ENCODE measurements around the gene ITGA2. TPM values are rescaled to one million over a fixed set of nuclear protein-coding genes. Genes with fewer than 3 reads are reported as not detected.

Gene ITGA2
- total and polyA plus RNA-seq, 9 of the 15 experiments (the other 6 are each of a cell fraction or from before 2014, with no cell fraction given) = 0.01 to 0.09 (median 0.03) TPM; not detected in 5

DNA sequence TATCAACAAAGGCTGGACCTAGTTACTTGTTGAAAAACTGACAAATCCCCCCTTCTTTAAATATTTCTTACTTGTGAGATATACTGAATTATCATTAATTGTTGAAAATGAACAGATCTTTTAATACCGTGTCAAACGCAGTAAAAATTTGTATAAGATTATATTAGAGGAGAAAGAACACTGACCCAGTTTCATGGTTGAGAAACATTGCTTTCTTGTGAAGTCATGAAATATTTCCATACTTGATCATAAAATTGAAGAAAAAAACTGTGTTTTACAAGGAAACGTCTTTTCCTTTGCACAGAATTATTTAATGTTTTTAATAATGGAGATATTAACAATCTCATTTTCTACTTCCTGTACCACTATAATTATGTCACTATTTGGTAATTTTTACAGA, 74.6 kb downstream of the ITGA2 start:
- CTCF ChIA-PET (ENCODE audit: low intra/inter-chr PET ratio) = no interaction called here
- in situ Hi-C loops (cut with MboI) = no loop called here
- no peak for FAIRE-seq

More for the DNA sequence above, 74.6 kb downstream of the ITGA2 start:
- Histone ChIP-seq H3K79me2 (ENCODE audit: control insufficient read depth, insufficient read depth, low read length) (no peaks in the 10 kb centered on the region), H2AFZ (ENCODE audit: low read depth, low read length) (no peak overlapping the region), H3K9me1 (ENCODE audit: control insufficient read depth, insufficient read depth, low read length) (no peaks in the 10 kb centered on the region), H3K27me3 (ENCODE audit: control insufficient read depth in 2 of 2, insufficient read depth in 2 of 2, low read length in 2 of 2) (peaks cover 0 to 2% of the 10 kb centered on the region in 2 experiments; a peak in 1 of 5 replicates), H3K9ac (ENCODE audit: insufficient read depth in 1 of 2, low read depth in 2 of 2, low read length in 2 of 2) (no peak overlapping the region), H3K36me3 (ENCODE audit: control insufficient read depth, insufficient read depth, low read length) (no peaks in the 10 kb centered on the region), H3K4me3 (no peak overlapping the region), H4K20me1 (replicated peaks; ENCODE audit: control insufficient read depth, insufficient read depth, low read length) (no peaks in the 10 kb centered on the region; the same call in 1 of the 2 replicates), H3K27ac (ENCODE audit: extremely low read depth, low read depth, low read length) (no peak overlapping the region), H3K4me2 (ENCODE audit: insufficient read depth, low read length) (no peak overlapping the region), H3K9me3 (replicated peaks; ENCODE audit: control insufficient read depth, insufficient read depth, low read depth, low read length) (no peaks in the 10 kb centered on the region), H3K4me1 (replicated peaks in 1 of 2; ENCODE audit: control insufficient read depth in 2 of 2, insufficient read depth in 2 of 2, low read length in 2 of 2) (no peaks in the 10 kb centered on the region)
- BruUV-seq (replicated peaks) = no TSS peak
- ATAC-seq (no peak), DNase-seq (ENCODE audit: extremely low read depth in 1 of 4, low spot score in 3 of 4) (no peak)
- POLR2A ChIA-PET = no interaction called here
- TF ChIP-seq MCM5 (IDR thresholded peaks at IDR 0.05; ENCODE audit: low read depth) = no peak
- no peak for TF ChIP-seq MECOM (CRISPR knock-in tag; IDR thresholded peaks at IDR 0.05)
- no peak for TF ChIP-seq MTA1 (IDR thresholded peaks at IDR 0.05; ENCODE audit: borderline replicate concordance)
- TF ChIP-seq ZNF3 (CRISPR knock-in tag; IDR thresholded peaks at IDR 0.05) = no peak
- no peak for TF ChIP-seq ZNF140 (CRISPR knock-in tag; IDR thresholded peaks at IDR 0.05)
- no peak for TF ChIP-seq FOXP1 (CRISPR knock-in tag; IDR thresholded peaks at IDR 0.05)
- no peak for TF ChIP-seq RAD21 (CRISPR knock-in tag; conservative IDR thresholded peaks at IDR 0.05 in 1 of 2, IDR thresholded peaks at IDR 0.05 in 1 of 2)
- TF ChIP-seq, protein P1, sequence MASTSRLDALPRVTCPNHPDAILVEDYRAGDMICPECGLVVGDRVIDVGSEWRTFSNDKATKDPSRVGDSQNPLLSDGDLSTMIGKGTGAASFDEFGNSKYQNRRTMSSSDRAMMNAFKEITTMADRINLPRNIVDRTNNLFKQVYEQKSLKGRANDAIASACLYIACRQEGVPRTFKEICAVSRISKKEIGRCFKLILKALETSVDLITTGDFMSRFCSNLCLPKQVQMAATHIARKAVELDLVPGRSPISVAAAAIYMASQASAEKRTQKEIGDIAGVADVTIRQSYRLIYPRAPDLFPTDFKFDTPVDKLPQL (IDR thresholded peaks at IDR 0.05; ENCODE audit: extremely low read depth, insufficient read length) = no peak
- TF ChIP-seq, protein P2, sequence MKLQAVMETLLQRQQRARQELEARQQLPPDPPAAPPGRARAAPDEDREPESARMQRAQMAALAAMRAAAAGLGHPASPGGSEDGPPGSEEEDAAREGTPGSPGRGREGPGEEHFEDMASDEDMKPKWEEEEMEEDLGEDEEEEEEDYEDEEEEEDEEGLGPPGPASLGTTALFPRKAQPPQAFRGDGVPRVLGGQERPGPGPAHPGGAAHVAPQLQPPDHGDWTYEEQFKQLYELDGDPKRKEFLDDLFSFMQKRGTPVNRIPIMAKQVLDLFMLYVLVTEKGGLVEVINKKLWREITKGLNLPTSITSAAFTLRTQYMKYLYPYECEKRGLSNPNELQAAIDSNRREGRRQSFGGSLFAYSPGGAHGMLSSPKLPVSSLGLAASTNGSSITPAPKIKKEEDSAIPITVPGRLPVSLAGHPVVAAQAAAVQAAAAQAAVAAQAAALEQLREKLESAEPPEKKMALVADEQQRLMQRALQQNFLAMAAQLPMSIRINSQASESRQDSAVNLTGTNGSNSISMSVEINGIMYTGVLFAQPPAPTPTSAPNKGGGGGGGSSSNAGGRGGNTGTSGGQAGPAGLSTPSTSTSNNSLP (IDR thresholded peaks at IDR 0.05; ENCODE audit: borderline replicate concordance, low read depth, low read length) = no peak
- TF ChIP-seq KDM4B (IDR thresholded peaks at IDR 0.05; ENCODE audit: borderline replicate concordance in 2 of 2, low read depth in 1 of 2) = no peak
- TF ChIP-seq ZNF24 (IDR thresholded peaks at IDR 0.05) = no peak
- no peak for TF ChIP-seq TEAD2 (tag; IDR thresholded peaks at IDR 0.05)
- TF ChIP-seq, protein P3, sequence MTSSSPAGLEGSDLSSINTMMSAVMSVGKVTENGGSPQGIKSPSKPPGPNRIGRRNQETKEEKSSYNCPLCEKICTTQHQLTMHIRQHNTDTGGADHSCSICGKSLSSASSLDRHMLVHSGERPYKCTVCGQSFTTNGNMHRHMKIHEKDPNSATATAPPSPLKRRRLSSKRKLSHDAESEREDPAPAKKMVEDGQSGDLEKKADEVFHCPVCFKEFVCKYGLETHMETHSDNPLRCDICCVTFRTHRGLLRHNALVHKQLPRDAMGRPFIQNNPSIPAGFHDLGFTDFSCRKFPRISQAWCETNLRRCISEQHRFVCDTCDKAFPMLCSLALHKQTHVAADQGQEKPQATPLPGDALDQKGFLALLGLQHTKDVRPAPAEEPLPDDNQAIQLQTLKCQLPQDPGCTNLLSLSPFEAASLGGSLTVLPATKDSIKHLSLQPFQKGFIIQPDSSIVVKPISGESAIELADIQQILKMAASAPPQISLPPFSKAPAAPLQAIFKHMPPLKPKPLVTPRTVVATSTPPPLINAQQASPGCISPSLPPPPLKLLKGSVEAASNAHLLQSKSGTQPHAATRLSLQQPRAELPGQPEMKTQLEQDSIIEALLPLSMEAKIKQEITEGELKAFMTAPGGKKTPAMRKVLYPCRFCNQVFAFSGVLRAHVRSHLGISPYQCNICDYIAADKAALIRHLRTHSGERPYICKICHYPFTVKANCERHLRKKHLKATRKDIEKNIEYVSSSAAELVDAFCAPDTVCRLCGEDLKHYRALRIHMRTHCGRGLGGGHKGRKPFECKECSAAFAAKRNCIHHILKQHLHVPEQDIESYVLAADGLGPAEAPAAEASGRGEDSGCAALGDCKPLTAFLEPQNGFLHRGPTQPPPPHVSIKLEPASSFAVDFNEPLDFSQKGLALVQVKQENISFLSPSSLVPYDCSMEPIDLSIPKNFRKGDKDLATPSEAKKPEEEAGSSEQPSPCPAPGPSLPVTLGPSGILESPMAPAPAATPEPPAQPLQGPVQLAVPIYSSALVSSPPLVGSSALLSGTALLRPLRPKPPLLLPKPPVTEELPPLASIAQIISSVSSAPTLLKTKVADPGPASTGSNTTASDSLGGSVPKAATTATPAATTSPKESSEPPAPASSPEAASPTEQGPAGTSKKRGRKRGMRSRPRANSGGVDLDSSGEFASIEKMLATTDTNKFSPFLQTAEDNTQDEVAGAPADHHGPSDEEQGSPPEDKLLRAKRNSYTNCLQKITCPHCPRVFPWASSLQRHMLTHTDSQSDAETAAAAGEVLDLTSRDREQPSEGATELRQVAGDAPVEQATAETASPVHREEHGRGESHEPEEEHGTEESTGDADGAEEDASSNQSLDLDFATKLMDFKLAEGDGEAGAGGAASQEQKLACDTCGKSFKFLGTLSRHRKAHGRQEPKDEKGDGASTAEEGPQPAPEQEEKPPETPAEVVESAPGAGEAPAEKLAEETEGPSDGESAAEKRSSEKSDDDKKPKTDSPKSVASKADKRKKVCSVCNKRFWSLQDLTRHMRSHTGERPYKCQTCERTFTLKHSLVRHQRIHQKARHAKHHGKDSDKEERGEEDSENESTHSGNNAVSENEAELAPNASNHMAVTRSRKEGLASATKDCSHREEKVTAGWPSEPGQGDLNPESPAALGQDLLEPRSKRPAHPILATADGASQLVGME (CRISPR knock-in tag; IDR thresholded peaks at IDR 0.05) = no peak
- intact Hi-C loops (cut with micrococcal nuclease) = no loop called here
- 0% methylated on average over 3 of the region's 3 CpGs for WGBS (ENCODE audit: insufficient coverage, low coverage, missing lambda C conversion rate)

Data from K562 (cell line).